B cell (primary cell): ENCODE data around the gene PSD4. TPM values are rescaled to one million over a fixed set of nuclear protein-coding genes. Genes with fewer than 3 reads are reported as not detected.

ENCODE experiments used
- ATAC-seq: fragments of 200-7000 bp; cut with Tn5 transposase; one replicate; pipeline ENCODE4 v1.10.0; 2021; ENCODE audit warnings: low read depth, mild to moderate bottlenecking, moderate number of reproducible peaks, moderate library complexity
- CTCF ChIA-PET: fragments of 350-600 bp; sonication (Branson Sonifier 250); formaldehyde crosslinking; loops from one replicate; lab custom pipeline; 2021; ENCODE audit warnings: antibody characterized with exemption, inconsistent platforms; lab: Charles Lee
- POLR2A ChIA-PET: fragments of 350-600 bp; sonication (Branson Sonifier 250); formaldehyde crosslinking; loops from one replicate; lab custom pipeline; 2021; ENCODE audit warnings: antibody characterized with exemption; lab: Charles Lee
- DNase-seq: peaks from one replicate; pipeline ENCODE4 v3.0.0; 2013
- H2AFZ ChIP-seq: 2 replicates; pipeline ENCODE4 v1.6.1; 2012; ENCODE audit warnings: mild to moderate bottlenecking, low read depth, low read length; ENCODE audit not compliant: insufficient read depth, poor library complexity, severe bottlenecking
- H3K27ac ChIP-seq, 2 donors: 1 replicate in 1 of 2; 2 replicates in 1 of 2; pipeline ENCODE4 v1.5.1; 2012 to 2013; ENCODE audit warnings: low read length in 2 of 2, mild to moderate bottlenecking in 2 of 2, moderate library complexity in 1 of 2
- H3K27me3 ChIP-seq, 4 experiments: fragments of 200-600 bp in 1 of 4; sonication (generic) in 1 of 4; replicated peaks in 1 of 4; 1 replicate in 2 of 4; 2 replicates in 2 of 4; pipeline versions ENCODE4 v1.6.1 to v1.7.0; 2013 to 2016; ENCODE audit warnings: low read length in 3 of 4, mild to moderate bottlenecking in 2 of 4, mixed read lengths in 1 of 4, moderate library complexity in 1 of 4; ENCODE audit not compliant: insufficient read depth in 4 of 4, control insufficient read depth in 3 of 4; ENCODE audit errors: control extremely low read depth in 1 of 4
- H3K36me3 ChIP-seq, 2 experiments: replicated peaks in 1 of 2; 1 replicate in 1 of 2; 2 replicates in 1 of 2; pipeline versions ENCODE4 v1.6.1 to v1.7.1; 2013; ENCODE audit warnings: low read length in 1 of 2; ENCODE audit not compliant: insufficient read depth in 2 of 2, control insufficient read depth in 1 of 2; ENCODE audit errors: control extremely low read depth in 1 of 2, extremely low read depth in 1 of 2
- H3K4me1 ChIP-seq, 2 donors: fragments of 200-600 bp in 1 of 2; sonication (generic) in 1 of 2; 1 replicate in 1 of 2; 2 replicates in 1 of 2; pipeline versions ENCODE4 v1.5.1 to v1.6.1; 2013 to 2017; ENCODE audit warnings: low read length in 2 of 2; ENCODE audit not compliant: control insufficient read depth in 2 of 2, insufficient read depth in 2 of 2
- H3K4me2 ChIP-seq: replicated peaks from 2 replicates; pipeline ENCODE3; 2012; ENCODE audit warnings: mild to moderate bottlenecking, low read depth, low read length; ENCODE audit not compliant: poor library complexity, severe bottlenecking
- H3K4me3 ChIP-seq, 5 experiments: fragments of 200-600 bp in 1 of 5; sonication (generic) in 1 of 5; 1 replicate in 3 of 5; 2 replicates in 2 of 5; pipeline versions ENCODE4 v1.5.1 to v1.7.0; 2011 to 2016; ENCODE audit warnings: low read length in 4 of 5, mild to moderate bottlenecking in 4 of 5, low read depth in 2 of 5, control low read depth in 1 of 5, moderate library complexity in 1 of 5; ENCODE audit not compliant: insufficient read depth in 1 of 5; ENCODE audit errors: control extremely low read depth in 1 of 5, extremely low read depth in 1 of 5
- H3K79me2 ChIP-seq: fragments of 200-600 bp; sonication (generic); one replicate; pipeline ENCODE4 v1.6.0; 2016; ENCODE audit warnings: low read length; ENCODE audit not compliant: control insufficient read depth, insufficient read depth
- H3K9ac ChIP-seq: fragments of 200-600 bp; sonication (generic); 2 replicates; pipeline ENCODE4 v1.6.1; 2017; ENCODE audit warnings: mild to moderate bottlenecking, low read length, moderate library complexity
- H3K9me3 ChIP-seq, 3 donors: one replicate each; pipeline versions ENCODE4 v1.6.1 to v1.7.1; 2013; ENCODE audit warnings: low read length in 2 of 3; ENCODE audit not compliant: control insufficient read depth in 2 of 3, insufficient read depth in 1 of 3; ENCODE audit errors: control extremely low read depth in 1 of 3
- H4K20me1 ChIP-seq: 2 replicates; pipeline ENCODE4 v1.6.0; 2012; ENCODE audit warnings: mild to moderate bottlenecking, low read length; ENCODE audit not compliant: insufficient read depth, control insufficient read depth, poor library complexity, severe bottlenecking
- H3K27ac Mint-ChIP-seq: one replicate; pipeline ENCODE4 v1.8.0; 2021; ENCODE audit warnings: mixed read lengths
- H3K27me3 Mint-ChIP-seq: one replicate; pipeline ENCODE4 v1.8.0; 2021; ENCODE audit warnings: mixed read lengths
- H3K4me1 Mint-ChIP-seq: one replicate; pipeline ENCODE4 v1.8.0; 2021; ENCODE audit warnings: mixed read lengths
- H3K4me3 Mint-ChIP-seq: one replicate; pipeline ENCODE4 v1.8.0; 2021; ENCODE audit warnings: mixed read lengths
- H3K9me3 Mint-ChIP-seq: one replicate; pipeline ENCODE4 v1.8.0; 2022; ENCODE audit warnings: mixed read lengths; ENCODE audit not compliant: insufficient read depth
- EZH2 ChIP-seq: IDR thresholded peaks from 2 replicates; pipeline ENCODE4 v1.6.1; 2012; ENCODE audit warnings: borderline replicate concordance, low read depth, mild to moderate bottlenecking, moderate library complexity, low read length; ENCODE audit not compliant: insufficient read depth, poor library complexity, severe bottlenecking
- WGBS: methylation state at CpG from one replicate; pipeline ENCODE4 v1.1.5; 2013; ENCODE audit warnings: missing lambda C conversion rate; ENCODE audit not compliant: insufficient coverage; 5-methylcytosine and 5-hydroxymethylcytosine counted together
- intact Hi-C: fragments of 100-400 bp; cut with micrococcal nuclease; formaldehyde crosslinking; loops from one replicate; pipeline ENCODE4 v1.10.0; 2022
- polyA plus RNA-seq: library from polyadenylated mRNA; depleted of rRNA; stranded (reverse); fragments of >200 nt; gene quantifications from 2 replicates; pipeline ENCODE4 v1.2.3, GENCODE V29; 2012
- total RNA-seq, 2 donors: library from RNA; stranded (reverse); fragments of 120-200 nt in 1 of 2; gene quantifications; 1 replicate in 1 of 2; 2 replicates in 1 of 2; pipeline versions ENCODE4 v1.2.3 to v1.2.4, GENCODE V29; 2013 to 2022
- TF ChIP-seq, protein P1 (sequence below): fragments of 200-600 bp; IDR thresholded peaks from one replicate; pipeline ENCODE4 v1.8.0; 2022; ENCODE audit warnings: antibody characterized with exemption, mild to moderate bottlenecking

Gene PSD4
- total and polyA plus RNA-seq, 2 donors (not counting 1 experiment from before 2014, with no cell fraction given) = 87.1 to 203 TPM

DNA sequence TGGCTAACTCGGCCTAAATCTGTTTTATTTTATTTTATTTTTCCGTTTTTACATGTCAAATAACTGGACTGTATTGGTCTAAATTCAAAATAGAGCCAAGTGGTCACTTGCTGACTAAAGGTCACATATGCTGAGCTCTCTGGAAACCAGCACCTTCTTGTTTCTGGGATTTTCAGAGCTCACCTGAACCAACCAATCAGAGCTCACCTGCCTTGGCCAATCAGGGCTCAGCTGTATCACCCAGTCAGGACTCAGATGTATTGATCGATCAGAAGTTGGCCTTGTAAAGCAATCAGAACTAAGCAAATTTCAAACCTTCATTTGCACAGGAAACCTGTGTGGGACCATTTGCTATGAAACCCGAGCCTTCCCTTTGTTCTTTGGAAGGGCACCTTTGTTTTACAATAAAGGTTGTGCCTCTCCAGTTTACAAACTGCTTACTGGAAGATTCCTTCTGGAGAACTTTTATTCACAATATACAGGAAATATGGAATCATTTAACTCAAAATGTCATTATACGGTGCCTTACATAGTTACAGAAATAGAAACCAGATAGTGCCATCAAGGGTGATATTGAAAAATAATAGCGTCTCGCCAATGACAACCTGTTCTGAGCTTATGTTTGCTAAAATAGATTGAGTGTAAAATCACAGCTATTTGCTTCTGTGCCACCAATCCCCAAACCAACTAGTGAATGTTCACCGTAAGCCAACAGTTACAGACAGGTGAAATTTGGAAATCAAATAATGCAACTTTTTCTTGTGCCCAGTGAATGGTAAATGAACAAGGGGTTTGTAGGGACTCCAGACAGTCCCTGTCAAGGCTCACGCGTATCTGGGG is 17.3 kb upstream of the PSD4 start:
- 61% methylated on average over 6 of the region's 10 CpGs for WGBS
- Histone ChIP-seq H2AFZ (peak overlapping the region; percentile 88), H3K4me1 (peaks cover 20 to 23% of the 10 kb centered on the region in 2 donors), H3K4me2 (peak overlapping the region; percentile 71), H4K20me1 (no peaks in the 10 kb centered on the region), H3K9me3 (no peaks in the 10 kb centered on the region), H3K79me2 (peaks cover 13% of the 10 kb centered on the region), H3K27ac (peak overlapping the region; percentile 11 to 59), H3K27me3 (peaks cover 0 to 2% (median 0%) of the 10 kb centered on the region in 4 experiments), H3K9ac (peak overlapping the region; percentile 64), H3K4me3 (peak overlapping the region in 4 of 5 experiments; percentile 21 to 66 (median 59)), H3K36me3 (no peaks in the 10 kb centered on the region)
- TF ChIP-seq, protein P1, sequence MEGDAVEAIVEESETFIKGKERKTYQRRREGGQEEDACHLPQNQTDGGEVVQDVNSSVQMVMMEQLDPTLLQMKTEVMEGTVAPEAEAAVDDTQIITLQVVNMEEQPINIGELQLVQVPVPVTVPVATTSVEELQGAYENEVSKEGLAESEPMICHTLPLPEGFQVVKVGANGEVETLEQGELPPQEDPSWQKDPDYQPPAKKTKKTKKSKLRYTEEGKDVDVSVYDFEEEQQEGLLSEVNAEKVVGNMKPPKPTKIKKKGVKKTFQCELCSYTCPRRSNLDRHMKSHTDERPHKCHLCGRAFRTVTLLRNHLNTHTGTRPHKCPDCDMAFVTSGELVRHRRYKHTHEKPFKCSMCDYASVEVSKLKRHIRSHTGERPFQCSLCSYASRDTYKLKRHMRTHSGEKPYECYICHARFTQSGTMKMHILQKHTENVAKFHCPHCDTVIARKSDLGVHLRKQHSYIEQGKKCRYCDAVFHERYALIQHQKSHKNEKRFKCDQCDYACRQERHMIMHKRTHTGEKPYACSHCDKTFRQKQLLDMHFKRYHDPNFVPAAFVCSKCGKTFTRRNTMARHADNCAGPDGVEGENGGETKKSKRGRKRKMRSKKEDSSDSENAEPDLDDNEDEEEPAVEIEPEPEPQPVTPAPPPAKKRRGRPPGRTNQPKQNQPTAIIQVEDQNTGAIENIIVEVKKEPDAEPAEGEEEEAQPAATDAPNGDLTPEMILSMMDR = no peak
- TF ChIP-seq EZH2 = no peak
- POLR2A ChIA-PET = interaction anchor here (0.6 to 2.4 kb wide), 3 partner anchors 15 to 17 kb away, joined by 4 to 8 read pairs (median 5); partner anchors contain the start of gene PSD4
- ATAC-seq (no peak), DNase-seq (peak; percentile 44)
- peak overlapping the region; percentile 83 for H3K4me3 Mint-ChIP-seq
- intact Hi-C loops = loop anchor here (2.0 kb wide), 2 partner anchors 16 to 18 kb away; partner anchors contain the start of gene PSD4
- CTCF ChIA-PET = interaction anchor here (0.9 to 4.9 kb wide), 7 partner anchors 9 to 48 kb away, joined by 3 to 41 read pairs (median 5); partner anchors contain the start of gene PSD4
- H3K9me3 Mint-ChIP-seq = no peaks in the 10 kb centered on the region
- no peaks in the 10 kb centered on the region for H3K27me3 Mint-ChIP-seq
- peak overlapping the region; percentile 54 for H3K27ac Mint-ChIP-seq
- H3K4me1 Mint-ChIP-seq = peaks cover 19% of the 10 kb centered on the region
